ENCODE data around the gene GRAP2. TPM values are rescaled to one million over a fixed set of nuclear protein-coding genes. Genes with fewer than 3 reads are reported as not detected.

GRAP2 gene
- total RNA-seq, 1 experiment from 2014 or later = not detected

GRCh38 chr22:40006641-40007040, 105.8 kb downstream of the GRAP2 start:
- Histone ChIP-seq H4K20me1 (ENCODE audit: low read length) (no peaks in the 10 kb centered on the region), H3K4me3 (ENCODE audit: low read length) (no peak overlapping the region), H3K9me3 (ENCODE audit: low read length) (no peaks in the 10 kb centered on the region), H2AFZ (ENCODE audit: low read length) (no peak overlapping the region), H3K27me3 (ENCODE audit: low read length) (no peaks in the 10 kb centered on the region), H3K27ac (ENCODE audit: low read length) (no peak overlapping the region), H3F3A (ENCODE audit: low read length, unreplicated experiment) (no peaks in the 10 kb centered on the region), H3K4me1 (ENCODE audit: insufficient read depth, low read length) (peaks cover 20% of the 10 kb centered on the region), H3K4me2 (ENCODE audit: low read length) (no peak overlapping the region), H3K9me2 (replicated peaks; ENCODE audit: low read length) (no peaks in the 10 kb centered on the region), H3K9ac (ENCODE audit: low read length) (no peak overlapping the region), H3K36me3 (ENCODE audit: low read depth, low read length) (no peaks in the 10 kb centered on the region), H3K79me2 (ENCODE audit: low read length) (no peaks in the 10 kb centered on the region)
- intact Hi-C loops (cut with micrococcal nuclease) = no loop called here
- ATAC-seq = no peak
- TF ChIP-seq CTCF (conservative IDR thresholded peaks at IDR 0.05; ENCODE audit: low read depth, low read length) (no peak), EZH2phosphoT487 (IDR thresholded peaks at IDR 0.05; ENCODE audit: borderline replicate concordance, low read length) (no peak), EZH2 (IDR thresholded peaks at IDR 0.05; ENCODE audit: low read length, unreplicated experiment) (no peak)
- ChIA-PET CTCF (no interaction called here), POLR2A (ENCODE audit: unreplicated experiment) (no interaction called here)
- DNase-seq = no peak
- BruUV-seq (replicated peaks) = no TSS peak

- H3K9me3 ChIP-seq (ENCODE audit: low read length) = no peaks in the 10 kb centered on the region
- no peaks in the 10 kb centered on the region for H3F3A ChIP-seq (ENCODE audit: low read length, unreplicated experiment)
- no peaks in the 10 kb centered on the region for H4K20me1 ChIP-seq (ENCODE audit: low read length)
- peak overlapping the region; percentile 54 for H3K27ac ChIP-seq (ENCODE audit: low read length)
- H3K4me1 ChIP-seq (ENCODE audit: insufficient read depth, low read length) = peaks cover 20% of the 10 kb centered on the region
- DNase-seq = no peak
- H3K9ac ChIP-seq (ENCODE audit: low read length) = no peak overlapping the region
- no TSS peak for BruUV-seq (replicated peaks)
- ChIA-PET CTCF (no interaction called here), POLR2A (ENCODE audit: unreplicated experiment) (no interaction called here)
- intact Hi-C loops (cut with micrococcal nuclease) = no loop called here
- no peak overlapping the region for H3K4me3 ChIP-seq (ENCODE audit: low read length)
- no peaks in the 10 kb centered on the region for H3K79me2 ChIP-seq (ENCODE audit: low read length)
- H2AFZ ChIP-seq (ENCODE audit: low read length) = no peak overlapping the region
- H3K27me3 ChIP-seq (ENCODE audit: low read length) = no peaks in the 10 kb centered on the region
- no peak for ATAC-seq
- no peaks in the 10 kb centered on the region for H3K36me3 ChIP-seq (ENCODE audit: low read depth, low read length)
- H3K9me2 ChIP-seq (replicated peaks; ENCODE audit: low read length) = no peaks in the 10 kb centered on the region
- H3K4me2 ChIP-seq (ENCODE audit: low read length) = no peak overlapping the region
- TF ChIP-seq EZH2 (IDR thresholded peaks at IDR 0.05; ENCODE audit: low read length, unreplicated experiment) = no peak
- TF ChIP-seq EZH2phosphoT487 (IDR thresholded peaks at IDR 0.05; ENCODE audit: borderline replicate concordance, low read length) = no peak
- TF ChIP-seq CTCF (conservative IDR thresholded peaks at IDR 0.05; ENCODE audit: low read depth, low read length) = no peak
These were observed 107.2 kb downstream of the GRAP2 start for GRCh38 chr22:40007853-40008710.

GRCh38 chr22:40008726-40009291, 107.9 kb downstream of the GRAP2 start:
- DNase-seq = peak; percentile 22
- H3K4me2 ChIP-seq (ENCODE audit: low read length) = peak overlapping the region; percentile 19; the same call in 1 of the 2 replicates
- H2AFZ ChIP-seq (ENCODE audit: low read length) = no peak overlapping the region
- H3F3A ChIP-seq (ENCODE audit: low read length, unreplicated experiment) = no peaks in the 10 kb centered on the region
- H3K4me1 ChIP-seq (ENCODE audit: insufficient read depth, low read length) = peaks cover 20% of the 10 kb centered on the region
- ChIA-PET CTCF (no interaction called here), POLR2A (ENCODE audit: unreplicated experiment) (no interaction called here)
- H3K27ac ChIP-seq (ENCODE audit: low read length) = peak overlapping the region; percentile 54
- TF ChIP-seq CTCF (conservative IDR thresholded peaks at IDR 0.05; ENCODE audit: low read depth, low read length) (no peak), EZH2 (IDR thresholded peaks at IDR 0.05; ENCODE audit: low read length, unreplicated experiment) (no peak), EZH2phosphoT487 (IDR thresholded peaks at IDR 0.05; ENCODE audit: borderline replicate concordance, low read length) (no peak)
- no peaks in the 10 kb centered on the region for H3K9me3 ChIP-seq (ENCODE audit: low read length)
- intact Hi-C loops (cut with micrococcal nuclease) = no loop called here
- no peaks in the 10 kb centered on the region for H3K27me3 ChIP-seq (ENCODE audit: low read length)
- H3K9me2 ChIP-seq (replicated peaks; ENCODE audit: low read length) = no peaks in the 10 kb centered on the region
- H3K4me3 ChIP-seq (ENCODE audit: low read length) = no peak overlapping the region
- 0 out of 2 replicates have a peak overlapping the region, but pooled peaks have one; percentile 6 for H3K9ac ChIP-seq (ENCODE audit: low read length)
- no peaks in the 10 kb centered on the region for H3K79me2 ChIP-seq (ENCODE audit: low read length)
- no peaks in the 10 kb centered on the region for H3K36me3 ChIP-seq (ENCODE audit: low read depth, low read length)
- no TSS peak for BruUV-seq (replicated peaks)
- ATAC-seq = no peak
- H4K20me1 ChIP-seq (ENCODE audit: low read length) = no peaks in the 10 kb centered on the region

Measured in PC-3 (cell line).